Endodermal cell (in vitro differentiated cells): ENCODE data around the gene SH3BP5. TPM values are rescaled to one million over a fixed set of nuclear protein-coding genes. Genes with fewer than 3 reads are reported as not detected.

Source experiments
- DNase-seq: peaks from one replicate; pipeline ENCODE4 v3.0.0-alpha.2; 2017
- H3K27ac ChIP-seq: 2 replicates; pipeline ENCODE4 v1.5.1; 2013; ENCODE audit warnings: mild to moderate bottlenecking, low read depth, low read length, moderate library complexity
- H3K27me3 ChIP-seq: 2 replicates; pipeline ENCODE4 v1.6.1; 2013; ENCODE audit warnings: mild to moderate bottlenecking, low read length, moderate library complexity; ENCODE audit not compliant: insufficient read depth, control insufficient read depth, poor library complexity, severe bottlenecking
- H3K36me3 ChIP-seq: 2 replicates; pipeline ENCODE4 v1.7.0; 2013; ENCODE audit warnings: mild to moderate bottlenecking, low read length, moderate library complexity; ENCODE audit not compliant: control insufficient read depth, insufficient read depth
- H3K4me1 ChIP-seq: one replicate; pipeline ENCODE4 v1.7.0; 2013; ENCODE audit warnings: low read length; ENCODE audit not compliant: control insufficient read depth, insufficient read depth
- H3K4me3 ChIP-seq: 2 replicates; pipeline ENCODE4 v1.5.1; 2013; ENCODE audit warnings: mild to moderate bottlenecking, low read length, moderate library complexity
- H3K9ac ChIP-seq: 2 replicates; pipeline ENCODE4 v1.6.1; 2013; ENCODE audit warnings: mild to moderate bottlenecking, low read length, moderate library complexity; ENCODE audit not compliant: poor library complexity, severe bottlenecking; ENCODE audit errors: extremely low read depth
- H3K9me3 ChIP-seq: 2 replicates; pipeline ENCODE4 v1.6.1; 2013; ENCODE audit warnings: mild to moderate bottlenecking, low read length, moderate library complexity; ENCODE audit not compliant: control insufficient read depth
- H3K27ac Mint-ChIP-seq: 2 replicates; pipeline ENCODE4 v1.8.0; 2020; ENCODE audit warnings: mixed read lengths
- H3K27me3 Mint-ChIP-seq: 2 replicates; pipeline ENCODE4 v1.8.0; 2021; ENCODE audit warnings: mild to moderate bottlenecking, mixed read lengths; ENCODE audit not compliant: insufficient read depth
- H3K36me3 Mint-ChIP-seq: 2 replicates; pipeline ENCODE4 v1.8.0; 2020; ENCODE audit warnings: low read depth, mixed read lengths
- H3K4me1 Mint-ChIP-seq: 2 replicates; pipeline ENCODE4 v1.8.0; 2020; ENCODE audit warnings: mixed read lengths
- H3K4me3 Mint-ChIP-seq: 2 replicates; pipeline ENCODE4 v1.8.0; 2020; ENCODE audit warnings: mild to moderate bottlenecking, moderate library complexity, mixed read lengths
- H3K9me3 Mint-ChIP-seq: 2 replicates; pipeline ENCODE4 v1.8.0; 2020; ENCODE audit warnings: mild to moderate bottlenecking, mixed read lengths
- WGBS, 2 experiments: methylation state at CpG; one replicate each; pipeline versions ENCODE4 v1.1.5 to v1.1.7; 2013; ENCODE audit warnings: missing lambda C conversion rate in 2 of 2, mixed read lengths in 1 of 2; ENCODE audit not compliant: insufficient coverage in 1 of 2, insufficient read length in 1 of 2; 5-methylcytosine and 5-hydroxymethylcytosine counted together
- total RNA-seq, 2 donors: library from RNA; stranded (reverse); fragmentation: NEBNext Ultra II Directional in 1 of 2; extraction: Animal tissue kit (Norgen Biotek cat#: 25700) in 1 of 2; gene quantifications; 2 replicates in 1 of 2; 3 replicates in 1 of 2; pipeline ENCODE4 v1.2.1, GENCODE V29; 2021
- TF ChIP-seq, protein P1 (sequence below): fragments of 200-600 bp; sonication (generic); conservative IDR thresholded peaks from 2 replicates; pipeline ENCODE4 v1.5.0; 2021; ENCODE audit warnings: antibody characterized with exemption, mild to moderate bottlenecking

The SH3BP5 gene
- total RNA-seq, 2 donors from 2014 or later: 25.8 to 30.3 TPM

- H3K27me3 Mint-ChIP-seq: no peaks in the 10 kb centered on the region
- Histone ChIP-seq H3K9ac (no peak overlapping the region), H3K4me3 (no peak overlapping the region), H3K9me3 (no peaks in the 10 kb centered on the region), H3K4me1 (peaks cover 15% of the 10 kb centered on the region), H3K36me3 (peaks cover 12% of the 10 kb centered on the region), H3K27ac (no peak overlapping the region), H3K27me3 (no peaks in the 10 kb centered on the region)
- DNase-seq: no peak
- TF ChIP-seq, protein P1, sequence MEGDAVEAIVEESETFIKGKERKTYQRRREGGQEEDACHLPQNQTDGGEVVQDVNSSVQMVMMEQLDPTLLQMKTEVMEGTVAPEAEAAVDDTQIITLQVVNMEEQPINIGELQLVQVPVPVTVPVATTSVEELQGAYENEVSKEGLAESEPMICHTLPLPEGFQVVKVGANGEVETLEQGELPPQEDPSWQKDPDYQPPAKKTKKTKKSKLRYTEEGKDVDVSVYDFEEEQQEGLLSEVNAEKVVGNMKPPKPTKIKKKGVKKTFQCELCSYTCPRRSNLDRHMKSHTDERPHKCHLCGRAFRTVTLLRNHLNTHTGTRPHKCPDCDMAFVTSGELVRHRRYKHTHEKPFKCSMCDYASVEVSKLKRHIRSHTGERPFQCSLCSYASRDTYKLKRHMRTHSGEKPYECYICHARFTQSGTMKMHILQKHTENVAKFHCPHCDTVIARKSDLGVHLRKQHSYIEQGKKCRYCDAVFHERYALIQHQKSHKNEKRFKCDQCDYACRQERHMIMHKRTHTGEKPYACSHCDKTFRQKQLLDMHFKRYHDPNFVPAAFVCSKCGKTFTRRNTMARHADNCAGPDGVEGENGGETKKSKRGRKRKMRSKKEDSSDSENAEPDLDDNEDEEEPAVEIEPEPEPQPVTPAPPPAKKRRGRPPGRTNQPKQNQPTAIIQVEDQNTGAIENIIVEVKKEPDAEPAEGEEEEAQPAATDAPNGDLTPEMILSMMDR: no peak
- peaks cover 2% of the 10 kb centered on the region for H3K36me3 Mint-ChIP-seq
- 96 to 97% methylated on average over 4 of the region's 4 CpGs for WGBS, 2 experiments
- peaks cover 49% of the 10 kb centered on the region for H3K4me1 Mint-ChIP-seq
- no peak overlapping the region for H3K4me3 Mint-ChIP-seq
- no peaks in the 10 kb centered on the region for H3K9me3 Mint-ChIP-seq
- H3K27ac Mint-ChIP-seq: no peak overlapping the region
These were observed 18.9 kb downstream of the SH3BP5 start for GRCh38 chr3:15313461-15313860.

GRCh38 chr3:15312550-15312949, 19.8 kb downstream of the SH3BP5 start:
- TF ChIP-seq, protein P1: no peak

DNA sequence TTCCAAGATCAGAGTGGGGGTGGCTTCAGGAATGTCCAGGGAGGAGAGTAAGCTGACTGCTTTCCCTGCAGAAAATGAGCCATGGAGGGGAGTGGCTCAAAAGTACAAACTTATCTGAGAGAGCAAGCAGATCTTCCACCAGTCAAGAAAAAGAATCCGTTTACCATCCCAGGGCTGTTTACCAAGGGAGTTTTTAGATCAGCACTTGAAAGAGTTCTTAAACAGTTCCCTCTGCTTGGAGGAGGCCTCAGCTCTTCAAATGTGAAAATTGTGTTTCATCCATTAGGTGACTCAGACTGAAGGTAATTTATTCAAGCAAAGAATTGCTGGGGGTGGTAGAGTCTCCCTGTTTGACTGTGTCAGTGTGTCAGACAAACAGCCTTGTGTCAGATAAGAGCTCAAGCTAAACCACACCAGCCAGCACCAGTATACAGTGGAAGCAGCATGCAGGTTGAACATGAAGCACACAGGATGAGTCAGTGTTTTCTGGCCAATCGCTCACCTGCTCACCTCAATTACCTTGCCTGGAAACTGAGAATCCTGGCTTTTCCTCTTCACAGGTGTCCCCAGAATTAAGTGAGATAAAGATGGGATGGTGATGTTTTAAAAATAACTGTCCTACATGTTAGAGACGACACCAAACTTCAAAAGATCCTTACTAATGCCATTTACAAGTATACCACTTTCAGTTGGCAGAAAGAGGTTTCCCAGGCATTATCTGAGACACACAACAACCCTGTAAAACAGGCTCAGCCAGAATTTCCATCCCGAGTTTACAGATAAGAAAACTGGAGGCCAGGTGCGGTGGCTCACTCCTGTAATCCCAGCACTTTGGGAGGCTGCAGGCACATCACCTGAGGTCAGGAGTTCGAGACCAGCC, 21.7 kb downstream of the SH3BP5 start:
- no peaks in the 10 kb centered on the region for H3K27me3 Mint-ChIP-seq
- DNase-seq: peak; percentile 70
- 52 to 73% methylated on average over 2 to 6 of the region's 6 CpGs for WGBS, 2 experiments
- Histone ChIP-seq H3K27me3 (no peaks in the 10 kb centered on the region), H3K4me1 (peaks cover 27% of the 10 kb centered on the region), H3K27ac (peak overlapping the region; percentile 45), H3K9ac (peak overlapping the region; percentile 22), H3K36me3 (peaks cover 9% of the 10 kb centered on the region), H3K4me3 (no peak overlapping the region), H3K9me3 (no peaks in the 10 kb centered on the region)
- H3K9me3 Mint-ChIP-seq: no peaks in the 10 kb centered on the region
- H3K27ac Mint-ChIP-seq: peak overlapping the region; percentile 87
- H3K36me3 Mint-ChIP-seq: peaks cover 2% of the 10 kb centered on the region
- TF ChIP-seq, protein P1: no peak
- peak overlapping the region; percentile 11 for H3K4me3 Mint-ChIP-seq
- peaks cover 57% of the 10 kb centered on the region for H3K4me1 Mint-ChIP-seq

More at GRCh38 chr3:15312550-15312949, 19.8 kb downstream of the SH3BP5 start:
- H3K36me3 Mint-ChIP-seq: peaks cover 2% of the 10 kb centered on the region
- Histone ChIP-seq H3K9ac (no peak overlapping the region), H3K4me1 (peaks cover 23% of the 10 kb centered on the region), H3K27ac (no peak overlapping the region), H3K36me3 (peaks cover 12% of the 10 kb centered on the region), H3K27me3 (no peaks in the 10 kb centered on the region), H3K9me3 (no peaks in the 10 kb centered on the region), H3K4me3 (peak overlapping the region; percentile 25)
- no peaks in the 10 kb centered on the region for H3K27me3 Mint-ChIP-seq
- peaks cover 57% of the 10 kb centered on the region for H3K4me1 Mint-ChIP-seq
- no peak overlapping the region for H3K4me3 Mint-ChIP-seq
- WGBS, 2 experiments: 20 to 71% methylated on average over 1 to 2 of the region's 2 CpGs
- H3K27ac Mint-ChIP-seq: no peak overlapping the region
- H3K9me3 Mint-ChIP-seq: no peaks in the 10 kb centered on the region
- no peak for DNase-seq
